ENCODE measurements around the gene MYO7B.

The MYO7B gene

DNA sequence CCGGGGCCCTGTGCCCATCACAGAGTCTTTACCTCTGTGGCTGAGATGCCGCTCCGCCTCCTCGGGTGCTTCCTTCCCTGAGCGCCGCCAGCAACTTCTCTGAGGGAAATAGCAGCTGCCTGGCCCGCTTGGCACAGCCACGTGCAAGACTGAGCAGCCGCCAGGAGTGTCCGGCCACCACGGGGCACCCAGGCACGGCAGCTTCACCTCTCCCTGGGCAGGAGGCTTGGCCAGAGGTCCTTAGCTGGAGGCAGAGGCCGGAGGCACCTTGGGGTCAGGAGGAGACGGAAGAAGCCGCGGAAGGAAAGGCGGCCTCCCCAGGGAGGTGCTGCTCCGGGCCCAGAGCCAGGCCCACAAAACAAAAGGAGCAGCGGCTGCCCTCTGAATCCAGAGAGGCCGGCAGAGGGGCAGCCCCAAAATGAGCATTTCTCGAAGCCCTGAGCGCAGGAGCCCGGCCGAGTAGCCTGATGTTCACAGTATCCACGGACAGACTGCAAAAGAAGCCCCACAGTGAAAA, 145.9 kb downstream of the MYO7B start:
- TF ChIP-seq, protein P1, sequence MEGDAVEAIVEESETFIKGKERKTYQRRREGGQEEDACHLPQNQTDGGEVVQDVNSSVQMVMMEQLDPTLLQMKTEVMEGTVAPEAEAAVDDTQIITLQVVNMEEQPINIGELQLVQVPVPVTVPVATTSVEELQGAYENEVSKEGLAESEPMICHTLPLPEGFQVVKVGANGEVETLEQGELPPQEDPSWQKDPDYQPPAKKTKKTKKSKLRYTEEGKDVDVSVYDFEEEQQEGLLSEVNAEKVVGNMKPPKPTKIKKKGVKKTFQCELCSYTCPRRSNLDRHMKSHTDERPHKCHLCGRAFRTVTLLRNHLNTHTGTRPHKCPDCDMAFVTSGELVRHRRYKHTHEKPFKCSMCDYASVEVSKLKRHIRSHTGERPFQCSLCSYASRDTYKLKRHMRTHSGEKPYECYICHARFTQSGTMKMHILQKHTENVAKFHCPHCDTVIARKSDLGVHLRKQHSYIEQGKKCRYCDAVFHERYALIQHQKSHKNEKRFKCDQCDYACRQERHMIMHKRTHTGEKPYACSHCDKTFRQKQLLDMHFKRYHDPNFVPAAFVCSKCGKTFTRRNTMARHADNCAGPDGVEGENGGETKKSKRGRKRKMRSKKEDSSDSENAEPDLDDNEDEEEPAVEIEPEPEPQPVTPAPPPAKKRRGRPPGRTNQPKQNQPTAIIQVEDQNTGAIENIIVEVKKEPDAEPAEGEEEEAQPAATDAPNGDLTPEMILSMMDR (IDR thresholded peaks at IDR 0.05; ENCODE audit: low read length, missing control alignments): no peak
- no peak overlapping the region for H3K4me3 ChIP-seq (replicated peaks; ENCODE audit: low read depth, low read length)
- peak; percentile 35 for DNase-seq (ENCODE audit: low read depth)

DNA sequence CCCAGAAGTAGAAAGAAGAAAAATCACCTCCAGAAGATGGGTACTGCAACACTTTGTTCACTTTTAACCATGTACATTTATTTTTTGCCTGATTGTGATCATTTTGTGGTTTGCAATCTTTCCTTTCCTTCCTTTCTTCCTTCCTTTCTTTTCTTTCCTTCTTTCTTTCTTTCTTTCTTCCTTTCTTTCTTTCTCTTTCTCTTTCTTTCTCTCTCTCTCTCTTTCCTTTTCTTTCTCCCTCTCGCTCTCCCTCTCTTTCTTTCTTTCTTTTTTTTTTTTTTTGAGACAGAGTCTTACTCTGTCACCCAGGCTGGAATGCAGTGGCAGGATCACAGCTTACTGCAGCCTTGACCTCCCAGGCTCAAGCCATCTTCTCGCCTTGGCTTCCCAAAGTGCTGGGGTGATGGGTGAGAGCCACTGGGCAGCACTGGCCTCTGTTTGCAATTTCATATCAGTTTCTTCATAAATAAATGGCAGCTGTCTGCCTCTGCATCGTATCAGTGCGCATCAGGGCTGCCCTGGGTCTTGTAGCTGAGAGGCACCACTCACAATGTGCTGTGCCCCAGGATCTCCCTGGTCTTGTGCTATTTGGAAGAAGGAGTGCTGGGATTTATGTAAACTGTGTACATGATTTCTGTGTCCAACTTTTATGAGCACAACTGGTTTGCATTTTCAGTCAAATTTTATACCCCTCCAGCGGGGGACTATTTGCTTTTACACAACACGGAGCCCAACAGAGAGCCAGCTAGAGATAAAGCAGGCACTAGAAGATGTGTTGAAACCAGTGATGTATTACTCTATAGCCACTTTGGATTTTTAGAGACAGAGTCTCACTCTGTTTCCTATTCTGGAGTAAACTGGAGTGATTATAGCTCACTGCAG, 146.7 kb downstream of the MYO7B start:
- H3K4me3 ChIP-seq (replicated peaks; ENCODE audit: low read depth, low read length): no peak overlapping the region
- DNase-seq (ENCODE audit: low read depth): no peak
- TF ChIP-seq, protein P1 (IDR thresholded peaks at IDR 0.05; ENCODE audit: low read length, missing control alignments): no peak

DNA sequence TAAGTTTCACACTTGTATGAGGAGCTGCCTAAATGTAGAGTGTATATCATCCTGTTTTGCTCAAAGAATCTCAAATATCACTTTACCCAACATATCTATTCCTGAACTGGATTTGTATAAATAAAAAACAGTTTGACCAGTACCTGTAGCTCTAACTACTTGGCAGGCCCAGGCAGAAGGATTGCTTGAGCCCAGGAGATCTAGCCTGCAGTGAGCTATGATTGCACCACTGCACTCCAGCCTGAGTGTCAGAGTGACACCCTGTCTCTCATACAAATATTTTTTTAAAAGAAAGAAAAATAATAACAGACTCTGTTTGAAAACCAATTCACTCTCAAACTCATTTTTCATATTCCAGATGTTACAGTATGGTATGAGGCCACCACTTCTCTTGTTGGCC, 147.6 kb downstream of the MYO7B start:
- no peak for DNase-seq (ENCODE audit: low read depth)
- TF ChIP-seq, protein P1 (IDR thresholded peaks at IDR 0.05; ENCODE audit: low read length, missing control alignments): no peak
- no peak overlapping the region for H3K4me3 ChIP-seq (replicated peaks; ENCODE audit: low read depth, low read length)

DNA sequence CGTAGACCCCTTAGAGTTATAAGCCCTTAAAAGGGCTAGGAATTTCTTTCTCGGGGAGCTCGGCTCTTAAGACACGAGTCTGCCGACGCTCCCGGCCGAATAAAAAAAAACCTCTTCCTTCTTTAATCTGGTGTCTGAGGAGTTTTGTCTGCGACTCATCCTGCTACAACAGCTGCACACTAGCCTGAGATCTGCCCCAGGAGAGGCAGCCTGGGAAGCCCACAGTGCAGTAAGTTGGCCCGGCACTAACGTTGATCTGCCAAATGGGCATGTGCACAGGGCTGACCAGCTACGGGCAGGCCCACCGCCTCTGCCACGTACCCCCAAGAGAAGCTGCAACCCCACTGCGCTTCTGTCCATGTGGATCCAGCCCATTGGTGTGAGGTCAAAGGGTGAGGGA, 148.3 kb downstream of the MYO7B start:
- no peak overlapping the region for H3K4me3 ChIP-seq (replicated peaks; ENCODE audit: low read depth, low read length)
- TF ChIP-seq, protein P1 (IDR thresholded peaks at IDR 0.05; ENCODE audit: low read length, missing control alignments): no peak
- no peak for DNase-seq (ENCODE audit: low read depth)

DNA sequence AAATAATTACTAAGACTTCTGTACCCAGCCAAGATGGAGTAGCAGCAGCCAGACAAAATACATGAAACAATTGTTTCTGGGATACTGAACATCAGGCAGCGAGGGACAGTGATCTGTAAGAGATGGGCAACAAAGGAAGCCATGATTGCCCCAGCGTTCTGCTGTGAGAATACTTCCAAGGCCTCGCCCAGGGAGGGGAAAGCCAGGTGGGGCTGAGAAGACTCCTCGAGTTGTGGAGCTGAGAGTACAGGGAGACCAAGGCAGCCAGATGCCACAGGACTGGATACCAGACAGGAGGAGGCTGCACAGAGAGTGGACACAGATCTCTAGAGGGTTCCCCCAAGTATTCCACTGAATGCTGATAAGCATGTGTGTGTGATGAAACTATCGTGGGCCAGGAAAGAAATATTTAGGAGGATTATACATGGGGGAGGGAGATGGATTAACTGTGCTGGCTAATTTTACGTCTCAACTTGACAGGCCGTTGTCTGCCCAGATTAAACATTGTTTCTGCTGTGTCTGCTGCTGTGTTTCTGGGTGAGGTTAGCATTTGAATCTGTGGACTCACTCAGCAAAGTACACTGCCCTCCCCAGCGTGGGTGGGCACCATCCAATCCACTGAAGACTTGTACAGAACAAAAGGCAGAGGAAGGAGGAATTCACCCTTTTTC, 150.1 kb downstream of the MYO7B start:
- DNase-seq (ENCODE audit: low read depth): no peak
- TF ChIP-seq, protein P1 (IDR thresholded peaks at IDR 0.05; ENCODE audit: low read length, missing control alignments): no peak
- H3K4me3 ChIP-seq (replicated peaks; ENCODE audit: low read depth, low read length): no peak overlapping the region
